DND-41 (cell line): ENCODE data around the gene KCNS1.

ENCODE experiments used
- ATAC-seq: fragments of 200-7000 bp; cut with Tn5 transposase; 3 replicates; pipeline ENCODE4 v1.9.1; 2021; ENCODE audit warnings: low read depth; ENCODE audit not compliant: insufficient read depth
- DNase-seq: peaks from one replicate; pipeline ENCODE4 v3.0.0-alpha.2; 2020
- H2AFZ ChIP-seq: 2 replicates; pipeline ENCODE4 v1.6.0; 2012; ENCODE audit warnings: low read depth, low read length
- H3K27ac ChIP-seq: 2 replicates; pipeline ENCODE4 v1.5.1; 2012; ENCODE audit warnings: low read length, inconsistent platforms
- H3K27me3 ChIP-seq: fragments of 200-600 bp; sonication (generic); 2 replicates; pipeline ENCODE4 v1.6.0; 2012; ENCODE audit warnings: low read length, mild to moderate bottlenecking, inconsistent platforms; ENCODE audit not compliant: insufficient read depth, poor library complexity
- H3K36me3 ChIP-seq: 2 replicates; pipeline ENCODE4 v1.5.1; 2012; ENCODE audit warnings: low read length, inconsistent platforms; ENCODE audit not compliant: insufficient read depth
- H3K4me1 ChIP-seq: 2 replicates; pipeline ENCODE4 v1.5.1; 2012; ENCODE audit warnings: mild to moderate bottlenecking, low read length; ENCODE audit not compliant: insufficient read depth
- H3K4me2 ChIP-seq: 2 replicates; pipeline ENCODE4 v1.6.0; 2012; ENCODE audit warnings: mild to moderate bottlenecking, moderate library complexity, low read length, inconsistent platforms; ENCODE audit not compliant: insufficient read depth
- H3K4me3 ChIP-seq, 2 experiments: fragments of 200-600 bp in 1 of 2; shearing (Covaris generic) in 1 of 2; 2 replicates each; pipeline ENCODE4 v1.5.1; 2012 to 2016; ENCODE audit warnings: inconsistent platforms in 2 of 2, low read length in 2 of 2, mild to moderate bottlenecking in 2 of 2, low read depth in 1 of 2, moderate library complexity in 1 of 2
- H3K79me2 ChIP-seq: 2 replicates; pipeline ENCODE4 v1.6.0; 2012; ENCODE audit warnings: low read length, inconsistent platforms; ENCODE audit not compliant: insufficient read depth
- H3K9ac ChIP-seq: 2 replicates; pipeline ENCODE4 v1.6.0; 2012; ENCODE audit warnings: low read depth, mild to moderate bottlenecking, inconsistent platforms, low read length, moderate library complexity
- H3K9me3 ChIP-seq: 2 replicates; pipeline ENCODE4 v1.5.1; 2012; ENCODE audit warnings: low read length, moderate library complexity, mild to moderate bottlenecking, inconsistent platforms; ENCODE audit not compliant: insufficient read depth, severe bottlenecking
- H4K20me1 ChIP-seq: 2 replicates; pipeline ENCODE4 v1.6.0; 2012; ENCODE audit warnings: low read length; ENCODE audit not compliant: insufficient read depth
- CTCF ChIP-seq: IDR thresholded peaks from 2 replicates; pipeline ENCODE4 v1.5.1; 2012; ENCODE audit warnings: borderline replicate concordance, low read length, moderate library complexity, mild to moderate bottlenecking; ENCODE audit not compliant: poor library complexity, severe bottlenecking; ENCODE audit errors: extremely low read depth
- EZH2 ChIP-seq: IDR thresholded peaks from 3 replicates; pipeline ENCODE4 v1.6.1; 2012; ENCODE audit warnings: borderline replicate concordance, low read depth, mild to moderate bottlenecking, moderate library complexity, low read length, inconsistent platforms; ENCODE audit not compliant: severe bottlenecking

The KCNS1 gene

GRCh38 chr20:45055056-45055455 lies 45.9 kb downstream of the KCNS1 start:
- Histone ChIP-seq H4K20me1 (peaks cover 7% of the 10 kb centered on the region; the same call in 1 of the 2 replicates), H3K36me3 (peaks cover 39% of the 10 kb centered on the region), H3K27ac (no peak overlapping the region), H2AFZ (no peak overlapping the region), H3K4me2 (no peak overlapping the region), H3K79me2 (no peaks in the 10 kb centered on the region), H3K4me1 (peaks cover 37% of the 10 kb centered on the region), H3K4me3 (no peak overlapping the region), H3K9me3 (no peaks in the 10 kb centered on the region), H3K9ac (no peak overlapping the region), H3K27me3 (no peaks in the 10 kb centered on the region)
- TF ChIP-seq CTCF (no peak), EZH2 (no peak)
- ATAC-seq: no peak
- no peak for DNase-seq

- no peak for TF ChIP-seq CTCF
- TF ChIP-seq EZH2: no peak
- H3K9ac ChIP-seq: no peak overlapping the region
- no peaks in the 10 kb centered on the region for H3K27me3 ChIP-seq
- H2AFZ ChIP-seq: no peak overlapping the region
- H3K27ac ChIP-seq: no peak overlapping the region; the same call in 1 of the 2 replicates
- H3K79me2 ChIP-seq: no peaks in the 10 kb centered on the region
- H3K4me1 ChIP-seq: peaks cover 49% of the 10 kb centered on the region
- H3K36me3 ChIP-seq: peaks cover 33% of the 10 kb centered on the region
- no peak for DNase-seq
- no peak overlapping the region for H3K4me3 ChIP-seq
- H4K20me1 ChIP-seq: peaks cover 13% of the 10 kb centered on the region; the same call in 1 of the 2 replicates
- no peak overlapping the region for H3K4me2 ChIP-seq
- H3K9me3 ChIP-seq: no peaks in the 10 kb centered on the region
- peak; percentile 47 for ATAC-seq
These were observed 47.2 kb downstream of the KCNS1 start for GRCh38 chr20:45053430-45054351.

- no peak overlapping the region for H2AFZ ChIP-seq
- peaks cover under 1% of the 10 kb centered on the region; the same call in 1 of the 2 replicates for H3K79me2 ChIP-seq
- peaks cover 38% of the 10 kb centered on the region for H3K36me3 ChIP-seq
- ATAC-seq: peak; percentile 78
- peaks cover 49% of the 10 kb centered on the region for H3K4me1 ChIP-seq
- peak overlapping the region; percentile 1; the same call in 1 of the 2 replicates for H3K27ac ChIP-seq
- peak; percentile 48 for DNase-seq
- no peak overlapping the region for H3K4me3 ChIP-seq
- H4K20me1 ChIP-seq: peaks cover 13% of the 10 kb centered on the region; the same call in 1 of the 2 replicates
- TF ChIP-seq CTCF (no peak), EZH2 (no peak)
- H3K9ac ChIP-seq: no peak overlapping the region
- no peaks in the 10 kb centered on the region for H3K27me3 ChIP-seq
- no peak overlapping the region for H3K4me2 ChIP-seq
- no peaks in the 10 kb centered on the region for H3K9me3 ChIP-seq
These were observed 48.1 kb downstream of the KCNS1 start for GRCh38 chr20:45052698-45053429.
